ENCODE data around the gene VAPA.

VAPA gene

DNA sequence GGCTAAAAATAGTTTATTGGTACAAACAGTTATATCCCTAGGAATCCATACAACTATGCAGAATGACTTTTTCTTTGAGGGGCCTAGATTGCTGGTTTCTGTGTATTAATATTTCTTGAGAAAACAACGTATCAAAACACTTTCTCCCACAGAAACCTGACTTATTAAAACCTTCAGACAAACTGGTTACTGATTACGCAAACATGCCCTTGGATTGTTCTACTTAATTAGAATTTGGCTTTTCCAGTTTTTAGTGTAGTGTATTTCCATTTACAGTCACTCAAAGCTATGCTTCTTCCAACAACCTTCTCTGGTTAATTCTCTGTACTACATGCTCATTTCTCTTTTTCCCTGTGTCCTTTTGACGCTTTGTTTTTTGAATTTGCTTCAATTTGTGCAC is 20.0 kb downstream of the VAPA start:
- DNase-seq (ENCODE audit: low read depth in 1 of 2, low spot score in 1 of 2): no peak

DNA sequence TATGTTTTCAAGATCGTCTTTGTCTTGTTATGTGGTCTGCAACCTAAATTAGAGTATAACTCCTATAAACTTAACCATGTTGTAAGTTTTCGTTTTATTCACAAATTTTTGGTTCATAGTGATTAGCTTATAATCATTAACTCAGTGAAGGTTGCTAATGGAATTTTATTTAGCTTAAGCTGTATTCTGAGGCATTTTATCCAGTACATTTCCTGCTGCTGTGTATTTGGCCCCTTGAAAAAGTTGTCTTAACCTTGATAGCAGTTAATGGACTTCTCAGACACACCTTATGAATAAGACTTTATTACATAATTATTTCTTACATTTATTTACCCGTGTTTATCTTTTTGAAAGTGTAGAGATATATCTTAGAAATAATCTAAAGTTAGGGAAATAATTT is 20.5 kb downstream of the VAPA start:
- no peak for DNase-seq (ENCODE audit: low read depth in 1 of 2, low spot score in 1 of 2)

DNA sequence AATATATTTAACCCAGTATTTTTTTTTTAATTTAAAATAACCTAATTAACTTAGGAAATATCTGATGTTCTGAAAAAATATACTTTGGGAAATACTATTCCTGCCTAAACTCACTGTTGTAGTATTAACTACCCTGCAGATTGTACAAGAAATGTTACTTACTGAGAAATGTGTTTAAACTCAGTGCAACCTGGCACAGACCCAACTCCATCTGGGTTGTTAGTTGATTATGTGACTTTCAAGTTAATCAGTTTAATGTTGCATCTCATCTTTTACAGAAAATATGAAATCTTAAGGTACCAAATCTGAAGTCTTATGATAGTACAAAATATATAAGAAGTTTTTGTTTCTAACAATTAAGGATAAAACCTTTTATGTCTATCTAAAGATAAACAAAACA is 27.3 kb downstream of the VAPA start:
- DNase-seq (ENCODE audit: low read depth in 1 of 2, low spot score in 1 of 2): no peak

DNA sequence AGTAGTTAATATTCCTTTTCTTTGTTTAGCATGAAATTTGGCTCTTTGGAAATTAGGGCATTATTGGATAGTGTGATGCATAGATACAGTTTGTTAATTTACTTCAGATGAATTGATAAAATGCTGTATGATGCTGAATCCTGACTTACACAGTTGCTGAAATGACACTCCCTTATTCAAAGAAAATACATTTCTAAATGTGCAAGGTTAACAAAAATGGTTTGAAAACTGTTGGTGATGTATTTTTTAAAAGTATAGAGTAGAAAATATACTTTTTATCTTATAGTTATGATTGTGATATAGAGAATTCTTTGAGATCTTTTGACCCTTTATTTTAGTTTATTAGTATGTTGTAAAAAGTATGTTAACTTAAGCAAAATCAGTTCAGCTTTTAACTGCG is 27.8 kb downstream of the VAPA start:
- no peak for DNase-seq (ENCODE audit: low read depth in 1 of 2, low spot score in 1 of 2)

DNA sequence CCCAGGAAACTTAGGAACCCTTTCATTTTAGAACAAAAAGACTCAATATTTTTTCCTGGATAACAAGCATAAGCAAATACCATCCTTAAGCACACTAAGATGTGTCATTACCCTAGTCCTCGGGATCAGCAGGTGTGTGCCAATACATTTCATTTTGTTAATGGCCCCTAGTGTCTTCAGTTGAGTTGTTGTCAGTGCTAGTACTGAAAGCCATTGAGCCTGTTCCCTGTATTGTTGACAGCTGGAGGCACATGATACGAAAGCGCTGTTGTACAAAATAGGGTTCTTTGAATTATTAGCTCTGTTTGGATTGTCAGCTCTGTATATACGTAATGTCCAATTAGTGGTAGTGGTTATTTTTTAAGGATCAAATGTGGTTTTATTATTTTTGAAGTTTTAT is 29.5 kb downstream of the VAPA start:
- DNase-seq (ENCODE audit: low read depth in 1 of 2, low spot score in 1 of 2): no peak

DNA sequence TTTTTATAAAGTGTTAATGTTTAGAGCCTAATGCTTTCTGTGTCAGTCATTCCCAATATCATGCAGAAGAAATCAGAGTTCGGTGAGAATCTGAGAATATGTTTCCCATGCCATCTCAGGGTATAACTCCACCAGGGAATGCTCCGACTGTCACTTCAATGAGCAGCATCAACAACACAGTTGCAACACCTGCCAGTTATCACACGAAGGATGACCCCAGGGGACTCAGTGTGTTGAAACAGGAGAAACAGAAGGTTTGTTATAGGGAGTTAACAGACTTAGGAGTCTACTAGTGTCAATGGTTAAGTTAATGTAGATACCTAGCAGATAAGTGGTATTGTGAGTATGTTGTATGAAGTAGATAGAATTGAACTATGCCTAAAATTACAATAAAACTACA is 31.0 kb downstream of the VAPA start:
- DNase-seq (ENCODE audit: low read depth in 1 of 2, low spot score in 1 of 2): no peak

DNA sequence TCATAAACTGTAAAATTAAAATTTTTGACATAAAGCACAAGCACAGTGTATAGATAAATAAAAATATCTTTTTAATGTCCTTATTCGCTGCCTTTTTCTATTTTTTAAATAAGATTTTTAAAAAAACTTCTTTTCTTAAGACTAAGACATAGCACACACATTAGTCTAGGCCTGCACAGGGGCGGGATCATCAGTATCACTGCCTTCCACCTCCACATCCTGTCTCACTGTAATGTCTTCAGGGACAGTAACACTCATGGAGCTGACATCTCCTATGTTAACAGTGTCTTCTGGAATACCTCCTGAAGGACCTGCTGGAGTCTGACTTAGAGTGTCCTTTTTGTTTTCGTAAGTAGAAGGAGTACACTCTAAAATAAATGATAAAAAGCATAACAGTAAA is 33.0 kb downstream of the VAPA start:
- no peak for DNase-seq (ENCODE audit: low read depth in 1 of 2, low spot score in 1 of 2)

DNA sequence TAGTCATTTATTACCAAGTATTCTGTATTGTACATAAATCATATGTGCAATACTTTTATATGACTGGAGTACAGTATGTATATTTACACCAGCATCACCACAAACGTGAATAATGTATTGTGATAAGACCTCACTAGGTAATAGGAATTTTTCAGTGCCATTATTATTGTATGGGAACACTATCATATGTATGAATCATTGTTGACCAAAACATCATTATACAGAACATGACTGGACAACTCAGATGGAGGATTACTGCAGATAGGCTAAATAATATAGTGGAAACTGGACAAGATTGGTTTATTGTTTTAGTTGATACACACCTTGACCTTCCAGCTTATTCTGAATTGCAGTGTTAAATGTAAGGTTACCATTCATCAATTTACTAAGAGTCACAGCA is 33.4 kb downstream of the VAPA start:
- DNase-seq (ENCODE audit: low read depth in 1 of 2, low spot score in 1 of 2): no peak

DNA sequence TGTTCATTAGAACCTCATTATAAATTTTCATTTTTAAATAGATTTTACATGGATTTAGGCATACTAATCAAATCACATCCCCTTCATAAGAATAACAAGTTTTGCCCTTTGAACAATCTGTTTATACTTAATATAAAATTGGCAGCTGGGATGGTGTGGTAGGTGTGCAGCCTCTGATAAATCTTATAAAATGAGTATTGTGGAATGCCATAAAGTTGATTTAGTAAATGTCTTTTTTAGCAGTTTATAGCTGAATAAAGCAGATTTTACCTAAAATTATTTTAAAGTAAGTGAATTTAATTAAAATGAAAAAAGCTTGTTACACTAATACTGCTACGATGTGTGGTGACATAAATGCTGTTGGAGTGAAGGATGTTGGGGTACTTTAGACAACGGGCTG is 35.5 kb downstream of the VAPA start:
- DNase-seq (ENCODE audit: low read depth in 1 of 2, low spot score in 1 of 2): no peak

DNA sequence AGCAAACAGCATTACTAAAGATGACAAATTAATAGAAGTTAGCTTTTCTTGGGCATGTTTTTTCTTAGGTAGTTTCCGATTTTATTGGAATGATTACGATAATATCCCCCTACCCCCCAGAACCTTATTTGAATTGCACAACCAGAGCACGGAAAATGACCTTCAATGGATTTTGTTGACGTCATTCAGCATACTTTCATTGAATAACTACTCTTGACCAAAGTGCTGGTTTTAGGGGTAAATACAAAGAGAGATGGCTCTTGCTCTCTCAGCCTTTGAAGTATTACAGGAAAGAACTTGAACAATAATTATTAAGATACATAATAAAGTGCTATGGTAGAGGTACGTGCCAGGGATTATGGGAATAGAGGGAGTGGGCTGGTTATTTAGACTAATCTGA is 36.0 kb downstream of the VAPA start:
- DNase-seq (ENCODE audit: low read depth in 1 of 2, low spot score in 1 of 2): no peak

DNA sequence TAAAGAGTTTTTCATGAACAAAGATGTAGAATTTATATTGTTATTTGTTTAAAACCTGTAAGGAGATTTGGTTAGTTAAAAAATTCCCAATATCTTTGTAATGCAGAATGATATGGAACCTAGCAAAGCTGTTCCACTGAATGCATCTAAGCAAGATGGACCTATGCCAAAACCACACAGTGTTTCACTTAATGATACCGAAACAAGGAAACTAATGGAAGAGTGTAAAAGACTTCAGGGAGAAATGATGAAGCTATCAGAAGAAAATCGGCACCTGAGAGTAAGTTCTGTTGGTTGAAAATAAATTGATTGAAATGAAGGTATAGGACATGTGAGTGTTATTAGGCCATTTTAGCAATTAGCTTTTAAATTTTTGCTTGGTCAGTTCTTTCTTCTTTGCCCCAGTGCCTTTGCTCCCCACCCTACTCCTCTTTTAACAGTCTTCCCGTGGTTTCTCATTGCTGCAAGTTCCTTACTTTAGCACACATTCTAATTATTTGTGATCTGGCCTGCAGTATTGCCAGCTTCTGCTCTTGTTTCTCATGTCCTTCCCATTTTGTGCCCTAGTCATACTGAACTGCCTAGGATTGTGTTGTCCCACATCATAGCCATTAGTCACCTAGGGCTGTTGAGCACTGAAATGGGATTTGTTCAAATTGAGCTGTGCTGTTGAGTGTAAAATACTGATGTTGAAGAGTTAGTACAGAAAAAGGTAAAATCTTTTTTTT is 36.6 kb downstream of the VAPA start:
- DNase-seq (ENCODE audit: low read depth in 1 of 2, low spot score in 1 of 2): no peak

DNA sequence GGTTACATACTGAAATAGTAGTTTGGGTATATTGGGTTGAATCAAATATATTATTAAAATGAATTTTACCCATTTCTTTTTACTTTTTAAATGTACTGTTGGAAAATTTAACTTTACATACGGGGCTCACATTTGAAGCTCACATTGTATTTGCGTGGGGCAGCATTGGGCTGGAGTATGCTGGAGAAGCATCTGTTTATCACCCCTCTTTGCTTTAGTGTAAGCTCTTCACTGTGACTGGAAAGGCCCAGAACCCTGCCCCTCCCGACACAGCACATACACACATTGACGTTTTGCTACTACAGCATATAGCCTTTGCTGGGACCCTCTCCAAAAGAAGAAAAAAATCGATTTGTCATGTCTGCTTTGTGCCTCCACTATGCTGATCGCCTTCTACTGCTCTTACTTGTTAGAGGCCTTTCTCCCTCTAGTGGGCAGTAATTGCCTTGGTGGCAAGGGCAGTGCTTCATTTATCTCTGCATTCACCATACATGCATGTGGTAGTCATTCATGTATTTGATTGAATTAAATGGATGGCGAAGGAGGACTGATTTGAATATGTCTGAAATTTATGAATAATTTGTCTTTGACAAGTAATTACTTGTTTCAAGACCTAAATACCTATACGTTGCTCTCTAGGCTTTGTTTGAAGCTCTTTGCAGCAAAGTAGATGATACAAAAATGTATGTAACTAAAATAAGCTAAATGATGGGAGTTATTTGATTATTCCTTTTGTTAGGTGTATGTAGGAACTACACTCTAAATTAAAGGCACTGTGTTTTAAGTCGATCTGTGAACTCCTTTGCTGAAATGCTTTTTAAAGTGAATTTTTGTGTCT is 37.4 kb downstream of the VAPA start:
- DNase-seq (ENCODE audit: low read depth in 1 of 2, low spot score in 1 of 2): no peak

DNA sequence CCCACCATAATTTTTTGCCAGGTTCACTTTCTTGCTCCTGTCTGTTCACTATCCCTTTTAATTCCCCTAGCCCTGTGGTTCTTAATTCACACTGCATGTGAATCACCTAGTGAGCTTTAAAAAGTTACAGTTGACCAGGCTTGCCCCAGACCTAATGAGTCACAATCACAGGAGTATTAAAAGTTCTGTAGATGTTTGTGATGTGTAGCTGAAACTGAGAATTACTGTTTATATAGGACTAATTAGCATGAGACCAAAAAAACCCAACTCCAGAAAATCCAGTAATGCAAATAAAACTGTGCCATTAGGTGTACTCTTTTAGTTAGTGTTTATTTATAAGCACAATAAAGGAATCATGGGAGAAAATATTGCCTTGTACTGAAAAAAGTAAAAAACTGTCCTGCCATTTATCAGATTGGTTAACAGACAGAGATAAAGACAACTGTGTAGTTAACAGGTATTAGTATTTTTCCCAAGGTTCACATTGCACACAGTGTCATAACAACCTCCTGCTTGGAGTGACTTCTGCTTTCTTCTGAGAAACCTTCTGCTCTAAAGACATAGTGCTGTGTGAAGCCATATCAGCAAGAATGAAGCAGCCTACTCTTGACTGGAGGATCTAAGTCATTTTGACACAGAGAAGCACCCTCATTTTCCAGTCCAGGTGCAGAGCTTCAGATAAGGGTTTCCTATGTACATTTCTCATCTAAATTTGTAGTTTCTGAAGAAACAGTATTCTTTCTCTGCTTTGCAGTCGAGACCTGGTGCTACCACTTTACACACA is 39.0 kb downstream of the VAPA start:
- no peak for DNase-seq (ENCODE audit: low read depth in 1 of 2, low spot score in 1 of 2)

DNA sequence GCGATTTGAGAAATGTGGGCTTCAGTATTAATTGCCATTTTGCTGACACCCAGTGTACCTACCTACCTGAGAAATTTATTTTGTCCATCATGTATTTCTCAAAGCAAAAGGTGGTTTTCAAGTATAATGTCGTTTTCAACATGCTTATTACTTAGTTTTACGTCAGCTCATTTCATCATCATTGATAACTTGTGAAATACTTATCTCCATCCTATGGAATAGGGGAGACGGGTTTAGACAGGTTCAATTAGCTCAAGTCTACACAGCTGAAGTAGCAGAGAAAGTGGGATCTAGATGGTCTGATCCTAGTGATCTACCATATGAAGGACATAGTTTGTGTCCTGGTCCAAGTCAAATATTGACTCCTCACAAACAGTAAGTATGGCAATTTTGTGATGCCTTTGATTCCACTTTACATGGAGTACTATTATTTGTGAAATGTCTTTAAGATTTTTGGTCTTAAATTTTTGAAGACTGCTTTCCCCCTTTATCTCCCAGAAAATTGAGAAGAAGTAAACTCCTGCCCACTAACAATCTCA is 45.1 kb downstream of the VAPA start:
- DNase-seq (ENCODE audit: low read depth in 1 of 2, low spot score in 1 of 2): no peak

DNA sequence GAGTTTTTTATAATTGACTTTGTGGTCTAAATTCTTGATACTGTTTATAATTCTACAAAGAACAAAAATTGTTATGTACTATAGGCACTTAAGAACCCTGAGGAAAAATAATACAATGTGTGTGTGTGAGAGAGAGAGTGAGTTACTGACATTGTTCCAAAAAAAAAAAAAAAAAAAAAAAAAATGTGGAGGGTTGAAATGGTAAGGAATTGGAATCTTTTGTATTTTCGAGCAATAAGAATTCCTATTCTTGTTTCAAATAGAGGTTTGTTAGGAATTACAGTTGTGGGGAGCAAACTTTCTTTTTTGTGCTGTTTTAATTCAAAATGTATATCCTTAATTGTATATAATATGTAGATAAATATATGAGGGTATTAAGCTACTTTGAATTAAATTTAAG is 45.7 kb downstream of the VAPA start:
- no peak for DNase-seq (ENCODE audit: low read depth in 1 of 2, low spot score in 1 of 2)

DNA sequence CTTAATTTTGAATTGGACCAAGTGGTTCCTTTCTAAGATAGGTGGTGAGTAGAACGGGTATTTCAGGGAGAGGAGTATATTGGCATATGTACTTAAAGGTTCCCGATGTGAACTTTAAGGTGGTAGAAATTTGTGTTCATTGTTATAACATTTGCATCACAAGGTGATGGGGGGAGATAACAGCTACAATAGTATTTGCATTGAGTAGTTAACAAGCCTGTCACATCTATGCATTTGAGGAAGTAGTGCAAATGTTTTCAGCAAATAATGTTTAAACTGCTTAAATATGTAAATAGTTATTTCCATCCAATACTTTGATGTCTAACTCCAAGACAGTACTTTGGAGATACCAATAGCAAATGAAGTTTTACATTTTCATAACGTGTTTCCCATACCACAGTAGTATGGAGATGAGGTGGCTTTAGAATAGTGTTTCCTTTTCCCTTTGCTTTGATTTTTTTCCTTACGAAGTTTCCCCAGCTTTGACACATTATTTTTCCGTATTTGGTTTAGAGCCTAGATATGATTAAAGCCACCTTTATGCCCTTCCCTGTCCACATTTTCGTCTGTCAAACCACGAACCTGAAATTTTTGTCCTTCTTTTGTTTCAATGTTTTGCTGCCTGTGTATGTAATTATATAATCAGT is 46.6 kb downstream of the VAPA start:
- DNase-seq (ENCODE audit: low read depth in 1 of 2, low spot score in 1 of 2): no peak

DNA sequence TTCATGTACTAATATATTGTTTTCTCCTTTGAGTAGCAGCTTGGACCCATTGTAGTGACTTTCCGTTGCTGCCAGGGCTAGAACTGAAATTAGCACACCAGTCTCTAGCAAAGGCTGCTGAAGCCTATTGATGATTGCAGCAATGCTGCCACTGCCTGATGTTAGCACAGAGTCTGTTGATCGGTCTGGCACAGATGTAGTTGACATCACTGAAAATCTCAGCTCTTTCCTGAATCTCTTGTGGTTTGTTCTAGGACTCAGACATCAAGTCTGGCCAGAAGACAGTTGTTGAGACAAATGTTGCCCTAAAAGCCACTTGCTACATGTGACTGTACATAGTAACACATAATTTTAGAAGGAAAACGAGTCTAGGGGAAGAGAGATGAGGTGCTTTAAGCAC is 47.2 kb downstream of the VAPA start:
- DNase-seq (ENCODE audit: low read depth in 1 of 2, low spot score in 1 of 2): no peak

DNA sequence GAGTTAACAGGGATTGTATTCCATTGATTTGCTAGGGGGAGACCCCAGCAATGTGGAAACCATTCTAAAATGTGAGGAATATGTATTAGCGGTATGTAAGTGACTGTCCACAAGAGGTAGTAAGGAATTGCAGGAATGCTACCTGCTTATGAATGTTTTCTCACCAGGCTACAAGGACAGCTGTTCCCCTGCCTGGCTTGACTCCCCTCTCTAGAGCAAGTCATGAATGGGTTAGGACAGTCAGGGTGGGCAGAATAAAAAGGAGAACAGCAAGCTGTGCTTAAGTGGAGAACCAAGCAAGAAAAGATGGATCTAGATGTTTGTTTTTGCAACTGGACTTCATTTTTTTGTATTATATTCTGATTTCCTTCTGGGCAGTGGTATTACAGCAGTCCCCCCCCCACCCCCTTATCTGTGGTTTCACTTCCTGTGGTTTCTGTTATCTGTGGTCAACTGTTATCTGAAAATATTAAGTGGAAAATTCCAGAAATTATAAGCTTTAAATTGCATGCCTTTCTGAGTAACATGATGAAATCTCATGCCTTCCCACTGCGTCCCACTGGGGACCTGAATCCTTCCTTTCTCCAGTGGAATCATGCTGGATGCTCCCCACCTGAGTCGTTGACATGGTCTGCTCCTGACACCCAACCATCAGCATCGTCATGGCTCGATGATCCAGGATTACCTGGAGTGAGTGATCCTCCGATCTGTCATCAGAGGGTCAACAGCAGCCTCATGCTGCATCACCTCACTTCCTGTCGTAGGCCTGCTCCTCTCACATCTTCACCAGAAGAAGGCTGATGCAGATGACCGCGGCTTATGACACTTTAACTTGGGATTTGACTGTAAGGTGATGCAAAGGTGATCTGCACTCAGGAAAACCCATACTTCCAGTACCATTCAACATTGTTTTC is 52.2 kb downstream of the VAPA start:
- DNase-seq (ENCODE audit: low read depth in 1 of 2, low spot score in 1 of 2): no peak

DNA sequence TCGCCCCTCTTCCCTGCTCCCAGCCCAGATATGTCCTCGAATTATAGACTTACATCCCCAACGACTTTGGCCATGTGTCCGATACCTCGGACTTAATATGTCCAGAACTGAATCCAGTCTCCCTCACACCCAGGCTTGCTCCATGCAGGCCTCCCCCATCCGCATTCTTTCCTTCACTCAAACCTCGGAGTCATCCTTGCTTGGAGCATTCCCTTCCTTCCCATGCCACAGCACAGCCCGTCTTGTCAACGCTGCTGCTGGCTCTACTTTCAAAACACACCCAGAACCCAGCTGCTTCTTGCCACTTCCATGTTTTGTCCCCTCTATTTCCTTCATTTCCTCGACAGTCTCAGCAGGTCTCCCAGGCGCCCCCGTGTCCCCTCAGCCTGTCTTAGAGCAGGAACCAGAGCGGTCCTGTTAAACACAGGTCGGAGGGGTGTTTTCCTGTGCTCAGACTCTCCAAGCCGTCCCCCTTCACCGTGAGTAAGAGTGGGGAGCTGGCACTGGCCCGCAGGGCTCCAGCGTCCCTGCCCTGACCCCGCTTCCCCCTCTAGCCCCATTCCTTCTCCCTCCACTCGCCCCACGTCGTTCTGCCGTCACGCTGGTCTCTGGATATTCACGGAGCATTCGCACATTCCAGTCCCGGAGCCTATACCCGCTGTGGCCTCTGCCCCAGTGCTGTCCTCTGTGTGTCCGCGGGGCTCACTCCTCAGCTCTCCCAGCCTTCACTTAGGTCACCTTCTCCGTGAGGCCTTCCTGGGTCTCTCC is 54.4 kb downstream of the VAPA start:
- DNase-seq (ENCODE audit: low read depth in 1 of 2, low spot score in 1 of 2): no peak
